Stimulated activated naive CD4-positive, alpha-beta T cell treated with Interleukin-2 at 50 U/mL for 16 hours (primary cell): Measurements from ENCODE around the gene PROSER3.

ENCODE experiments used
- DNase-seq: peaks from one replicate; lab custom pipeline; 2025; lab: John Stamatoyannopoulos, UW

PROSER3 gene

GRCh38 chr19:35777961-35778360 is 20.0 kb downstream of the PROSER3 start:
- DNase-seq = no peak

- no peak for DNase-seq
Measured at GRCh38 chr19:35779033-35779432, 21.1 kb downstream of the PROSER3 start.

DNA sequence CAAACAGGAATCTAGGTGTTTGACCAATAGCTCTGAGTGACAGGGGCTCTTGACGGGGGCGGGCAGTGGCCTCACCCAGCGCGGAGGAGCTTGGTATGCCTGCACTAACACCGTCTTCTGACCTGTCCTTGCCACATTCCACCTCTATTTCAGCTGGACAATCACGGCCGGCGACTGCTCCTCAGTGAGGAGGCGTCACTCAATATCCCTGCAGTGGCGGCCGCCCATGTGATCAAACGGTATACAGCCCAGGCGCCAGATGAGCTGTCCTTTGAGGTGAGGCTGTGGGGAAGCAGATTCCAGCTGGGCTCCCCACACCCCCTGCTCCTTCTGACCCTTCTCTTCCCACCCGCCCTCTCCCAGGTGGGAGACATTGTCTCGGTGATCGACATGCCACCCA is 22.1 kb downstream of the PROSER3 start:
- no peak for DNase-seq

DNA sequence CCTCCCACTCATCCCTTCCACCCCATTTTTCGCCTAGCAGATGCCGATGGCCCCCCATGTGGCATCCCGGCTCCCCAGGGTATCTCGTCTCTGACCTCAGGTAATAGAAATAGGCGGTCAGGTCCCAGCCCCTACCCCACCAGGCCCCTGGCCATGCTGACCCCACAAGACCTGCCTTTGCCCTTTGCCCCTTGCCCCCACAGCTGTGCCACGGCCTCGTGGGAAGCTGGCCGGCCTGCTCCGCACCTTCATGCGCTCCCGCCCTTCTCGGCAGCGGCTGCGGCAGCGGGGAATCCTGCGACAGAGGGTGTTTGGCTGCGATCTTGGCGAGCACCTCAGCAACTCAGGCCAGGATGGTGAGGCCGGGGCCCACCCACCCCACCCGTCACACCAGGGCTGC is 22.7 kb downstream of the PROSER3 start:
- no peak for DNase-seq

- no peak for DNase-seq
Measured at GRCh38 chr19:35781650-35782049, 23.7 kb downstream of the PROSER3 start.

DNA sequence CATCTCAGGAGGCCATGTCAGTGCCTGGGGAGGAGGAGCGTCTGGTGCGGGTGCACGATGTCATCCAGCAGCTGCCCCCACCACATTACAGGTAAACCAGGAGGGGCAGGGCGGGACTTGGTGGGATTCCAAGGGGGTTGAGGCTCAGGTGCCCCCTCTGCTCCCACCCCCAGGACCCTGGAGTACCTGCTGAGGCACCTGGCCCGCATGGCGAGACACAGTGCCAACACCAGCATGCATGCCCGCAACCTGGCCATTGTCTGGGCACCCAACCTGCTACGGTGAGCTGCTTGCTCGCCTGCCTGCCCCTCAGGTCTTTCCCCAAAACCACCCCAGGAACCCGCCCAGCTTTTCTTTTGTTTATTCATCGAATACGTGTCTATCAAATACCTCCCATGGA is 24.6 kb downstream of the PROSER3 start:
- no peak for DNase-seq

GRCh38 chr19:35783469-35784434 is 25.8 kb downstream of the PROSER3 start:
- no peak for DNase-seq

- no peak for DNase-seq
Measured at GRCh38 chr19:35784503-35785338, 26.7 kb downstream of the PROSER3 start.

DNA sequence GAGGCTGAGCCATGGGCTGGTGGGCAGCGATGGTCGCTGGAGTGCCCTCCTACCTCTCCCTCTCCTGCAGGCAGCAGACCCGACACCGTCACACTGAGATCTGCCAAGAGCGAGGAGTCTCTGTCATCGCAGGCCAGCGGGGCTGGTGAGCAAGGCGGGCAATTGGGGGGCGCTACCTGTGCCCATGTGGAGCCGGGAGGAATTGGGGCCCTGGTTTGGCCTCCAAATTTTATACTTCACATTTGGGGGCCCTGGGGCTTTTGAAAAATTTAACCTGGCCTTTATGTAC is 27.3 kb downstream of the PROSER3 start:
- DNase-seq = no peak

GRCh38 chr19:35786299-35787160 is 28.6 kb downstream of the PROSER3 start:
- no peak for DNase-seq

GRCh38 chr19:35787227-35787799 is 29.3 kb downstream of the PROSER3 start:
- DNase-seq = no peak

DNA sequence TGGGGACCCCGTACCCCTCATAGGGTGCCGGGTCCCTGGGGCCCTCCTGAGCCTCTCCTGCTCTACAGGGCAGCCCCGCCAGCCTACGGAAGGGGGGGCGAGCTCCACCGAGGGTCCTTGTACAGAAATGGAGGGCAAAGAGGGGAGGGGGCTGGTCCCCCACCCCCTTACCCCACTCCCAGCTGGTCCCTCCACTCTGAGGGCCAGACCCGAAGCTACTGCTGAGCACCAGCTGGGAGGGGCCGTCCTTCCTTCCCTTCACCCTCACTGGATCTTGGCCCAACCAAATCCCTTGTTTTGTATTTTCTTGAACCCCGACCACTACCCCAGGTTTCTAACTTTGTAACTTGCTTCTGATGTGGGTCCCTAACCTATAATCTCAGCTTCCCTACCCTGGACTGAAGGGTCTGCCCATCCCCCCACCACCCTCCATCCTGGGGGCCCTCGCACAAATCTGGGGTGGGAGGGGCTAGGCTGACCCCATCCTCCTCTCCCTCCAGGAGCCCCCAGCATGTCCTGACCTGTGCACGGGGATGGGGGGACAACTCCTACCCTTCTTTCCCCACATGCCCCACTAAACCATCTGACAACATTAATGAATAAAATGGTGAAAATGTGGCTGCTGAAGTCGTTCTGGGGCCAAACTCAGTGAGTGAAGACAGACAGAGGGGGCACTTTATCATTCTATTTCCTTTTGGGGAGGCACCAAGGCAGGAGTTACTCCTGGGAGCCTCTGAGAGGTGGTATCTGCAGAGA is 30.4 kb downstream of the PROSER3 start:
- no peak for DNase-seq

DNA sequence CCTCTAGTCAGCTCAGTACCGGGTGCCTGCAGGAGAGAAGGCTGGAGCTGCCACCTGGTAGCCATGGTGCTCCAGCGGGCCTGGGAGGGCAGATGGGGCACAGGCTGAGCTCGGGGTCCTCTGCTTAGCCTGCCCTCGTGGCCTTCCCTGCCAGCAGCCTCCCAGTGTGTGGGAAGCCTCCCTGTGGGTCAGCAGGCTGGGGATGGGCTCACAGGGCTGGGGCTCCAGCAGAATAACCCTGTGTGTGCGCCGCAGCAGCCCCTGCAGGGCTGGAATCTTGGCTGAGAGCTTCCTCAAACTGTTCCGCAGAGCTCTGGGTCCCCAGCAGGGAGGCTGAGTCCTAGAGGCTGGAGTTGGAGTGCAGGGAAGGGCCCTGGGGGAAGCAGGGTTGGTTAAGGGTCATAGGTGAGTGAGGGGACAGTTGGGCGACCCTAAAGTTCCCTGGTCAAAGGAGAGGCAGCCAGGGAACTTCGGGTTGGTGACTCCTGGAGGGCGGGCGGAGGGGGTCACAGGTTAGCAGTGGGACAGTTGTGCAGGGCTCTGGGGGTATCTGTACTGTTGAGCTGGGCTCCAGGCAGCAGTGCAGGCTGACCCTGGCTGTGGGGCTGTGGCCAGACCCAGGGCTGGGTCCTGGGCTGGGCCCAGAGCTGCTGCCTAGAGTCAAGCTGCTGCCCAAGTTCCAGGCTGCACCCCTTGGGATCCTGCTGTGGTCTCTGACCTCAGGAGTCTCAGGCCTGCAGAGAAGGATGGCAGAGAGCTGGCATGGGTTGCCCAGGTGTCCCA is 31.4 kb downstream of the PROSER3 start:
- DNase-seq = no peak

DNA sequence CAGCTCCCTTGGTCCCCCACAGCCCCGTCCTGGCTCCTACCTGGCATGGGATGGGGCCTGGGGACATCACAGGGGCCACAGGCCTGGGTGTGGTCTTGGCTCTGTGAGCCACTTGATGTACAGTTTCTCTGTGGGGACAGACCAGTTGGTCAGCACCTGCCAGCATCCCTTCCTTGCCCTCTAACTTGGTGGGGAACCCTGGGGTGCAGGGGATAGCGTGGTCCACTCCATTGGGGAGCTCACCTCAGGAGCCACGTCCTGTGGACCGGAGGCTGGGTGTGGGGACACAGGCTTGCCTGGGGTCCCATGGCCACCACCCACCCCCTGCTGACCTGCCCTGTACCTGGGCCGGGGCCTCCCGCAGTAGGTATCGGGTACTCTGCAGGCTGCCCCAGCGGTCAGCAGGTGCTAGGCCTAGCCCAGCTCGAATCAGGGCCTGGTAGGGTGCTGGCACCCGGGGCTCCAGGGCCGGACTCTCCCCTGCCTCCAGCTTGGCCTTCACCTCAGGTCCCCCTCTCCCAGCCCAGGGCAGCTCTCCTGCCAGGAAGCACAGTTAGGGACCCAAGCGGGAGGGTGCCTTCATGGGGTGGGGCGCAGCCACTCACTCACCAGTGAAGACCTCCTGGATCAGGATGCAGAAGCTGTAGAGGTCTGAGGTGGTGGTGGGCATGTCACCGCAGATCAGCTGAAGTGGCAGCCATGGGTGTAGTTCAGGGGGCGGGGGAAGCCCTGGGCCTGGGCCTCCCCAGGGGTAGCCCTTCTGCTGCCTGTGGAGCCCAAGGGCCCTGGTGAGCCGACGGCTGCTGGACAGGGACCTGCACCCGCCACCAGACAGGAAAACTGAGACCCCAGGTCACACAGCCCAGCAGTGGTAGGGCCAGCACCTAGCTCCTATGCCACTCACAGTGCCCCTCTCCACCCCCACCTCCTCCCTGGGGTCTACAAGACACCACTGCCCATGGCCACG is 32.3 kb downstream of the PROSER3 start:
- no peak for DNase-seq

GRCh38 chr19:35790981-35791813 is 33.2 kb downstream of the PROSER3 start:
- DNase-seq = no peak

DNA sequence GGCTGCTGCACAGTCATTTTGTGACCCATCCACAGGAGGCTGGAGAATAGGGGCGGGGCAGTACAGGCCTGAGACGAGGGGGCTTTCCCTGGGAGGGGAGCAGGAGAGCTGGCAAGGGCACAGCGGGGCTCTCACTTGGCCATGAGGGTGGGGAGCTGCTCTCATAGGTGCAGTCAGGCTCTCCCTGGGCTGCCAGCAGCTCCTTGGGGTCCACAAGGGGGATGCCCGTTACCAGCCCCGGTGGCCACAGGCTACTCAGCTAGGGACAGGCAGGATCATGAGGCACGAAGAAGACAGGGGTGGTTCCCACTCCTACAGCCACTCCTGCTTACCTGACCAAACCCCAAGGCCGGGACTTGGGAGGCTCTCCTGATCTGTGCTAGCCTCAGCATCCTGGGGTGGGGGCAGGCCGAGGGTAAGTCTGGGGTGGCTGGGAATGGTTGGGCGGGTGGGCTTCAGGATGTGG is 33.9 kb downstream of the PROSER3 start:
- DNase-seq = no peak

- no peak for DNase-seq
Measured at GRCh38 chr19:35792312-35792711, 34.3 kb downstream of the PROSER3 start.

GRCh38 chr19:35792888-35793287 is 34.9 kb downstream of the PROSER3 start:
- DNase-seq = no peak
